GM20431 (cell line): ENCODE measurements around the gene TRIM47.

Experiments used
- in situ Hi-C: fragments of 300-500 bp; cut with MseI, MboI; formaldehyde crosslinking; loops from one replicate; pipeline ENCODE4 v1.15.0; 2020; ENCODE audit warnings: low sequenced_read_pairs; ENCODE audit not compliant: unreplicated experiment

TRIM47 gene

GRCh38 chr17:75878174-75878998, at the start of gene TRIM47:
TSS of gene TRIM47 (minus strand) at chr17:75878581. CDS start at chr17:75878548, 33 bp downstream.
- in situ Hi-C loops = no loop called here

GRCh38 chr17:75927286-75927922, 49.0 kb upstream of the TRIM47 start:
- in situ Hi-C loops = no loop called here

- in situ Hi-C loops = no loop called here
These were observed 48.1 kb upstream of the TRIM47 start for GRCh38 chr17:75926456-75926855.

- in situ Hi-C loops = no loop called here
These were observed 47.5 kb upstream of the TRIM47 start for GRCh38 chr17:75925912-75926311.

GRCh38 chr17:75925103-75925502, 46.7 kb upstream of the TRIM47 start:
- in situ Hi-C loops = no loop called here

- in situ Hi-C loops = no loop called here
These were observed 44.8 kb upstream of the TRIM47 start for GRCh38 chr17:75922963-75923874.

- in situ Hi-C loops = no loop called here
These were observed 44.0 kb upstream of the TRIM47 start for GRCh38 chr17:75922173-75922961.

- in situ Hi-C loops = no loop called here
These were observed 43.2 kb upstream of the TRIM47 start for GRCh38 chr17:75921596-75921995.

GRCh38 chr17:75920045-75920560, 41.7 kb upstream of the TRIM47 start:
- in situ Hi-C loops = no loop called here

GRCh38 chr17:75919611-75920010, 41.2 kb upstream of the TRIM47 start:
- in situ Hi-C loops = no loop called here

- in situ Hi-C loops = no loop called here
These were observed 39.6 kb upstream of the TRIM47 start for GRCh38 chr17:75917917-75918445.

GRCh38 chr17:75917141-75917916, 38.9 kb upstream of the TRIM47 start:
- in situ Hi-C loops = no loop called here

- in situ Hi-C loops = no loop called here
These were observed 36.9 kb upstream of the TRIM47 start for GRCh38 chr17:75915268-75915667.

- in situ Hi-C loops = loop anchor here (5.0 kb wide), 1 partner anchor 93 kb away; no protein-coding TSS in a partner anchor
These were observed 36.4 kb upstream of the TRIM47 start for GRCh38 chr17:75914643-75915267.

GRCh38 chr17:75913537-75914210, 35.3 kb upstream of the TRIM47 start:
- in situ Hi-C loops = loop anchor here (5.0 kb wide), 1 partner anchor 94 kb away; no protein-coding TSS in a partner anchor

- in situ Hi-C loops = loop anchor here (5.0 kb wide), 1 partner anchor 97 kb away; no protein-coding TSS in a partner anchor
These were observed 32.3 kb upstream of the TRIM47 start for GRCh38 chr17:75910699-75911098.

GRCh38 chr17:75909812-75910274, 31.5 kb upstream of the TRIM47 start:
- in situ Hi-C loops = loop anchor here (5.0 kb wide), 1 partner anchor 97 kb away; no protein-coding TSS in a partner anchor
